Measurements from ENCODE around the gene GRM4. TPM values are rescaled to one million over a fixed set of nuclear protein-coding genes. Genes with fewer than 3 reads are reported as not detected.
A peak's percentile ranks its signal among the peaks of the same experiment; 100 is the strongest.

The GRM4 gene
- total RNA-seq, 1 donor from 2014 or later = not detected

DNA sequence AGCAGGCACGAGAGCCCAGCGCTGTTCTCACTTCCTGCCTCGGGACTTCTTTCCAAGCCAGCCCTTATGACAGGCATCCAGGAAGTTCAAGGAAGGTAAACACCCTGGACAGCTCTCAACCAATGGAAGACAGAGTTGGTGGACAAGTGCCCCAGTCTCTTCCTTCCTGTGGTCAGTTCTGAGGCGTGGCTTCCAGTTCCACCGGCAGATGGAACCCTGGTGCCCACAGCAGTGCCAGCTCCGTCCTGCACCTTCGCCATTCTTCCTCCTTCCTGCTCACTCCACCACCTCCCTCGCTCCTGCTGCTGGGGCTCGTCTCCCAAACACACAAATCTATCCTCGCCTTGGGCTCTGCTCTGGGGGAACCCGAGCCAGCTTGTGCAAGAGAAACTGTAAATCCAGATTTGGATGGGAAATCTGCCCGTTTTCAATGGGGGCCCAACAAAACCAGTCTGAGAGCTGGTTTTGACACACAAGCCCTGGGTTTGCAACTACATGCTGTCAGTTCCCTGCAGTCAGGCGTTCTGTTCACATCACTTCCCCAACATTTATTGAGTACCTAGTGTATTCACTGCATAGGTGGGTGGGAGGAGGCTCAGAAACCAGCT, 162.7 kb downstream of the GRM4 start:
- DNase-seq (ENCODE audit: low read depth in 2 of 2) = peak; percentile 9 to 68

DNA sequence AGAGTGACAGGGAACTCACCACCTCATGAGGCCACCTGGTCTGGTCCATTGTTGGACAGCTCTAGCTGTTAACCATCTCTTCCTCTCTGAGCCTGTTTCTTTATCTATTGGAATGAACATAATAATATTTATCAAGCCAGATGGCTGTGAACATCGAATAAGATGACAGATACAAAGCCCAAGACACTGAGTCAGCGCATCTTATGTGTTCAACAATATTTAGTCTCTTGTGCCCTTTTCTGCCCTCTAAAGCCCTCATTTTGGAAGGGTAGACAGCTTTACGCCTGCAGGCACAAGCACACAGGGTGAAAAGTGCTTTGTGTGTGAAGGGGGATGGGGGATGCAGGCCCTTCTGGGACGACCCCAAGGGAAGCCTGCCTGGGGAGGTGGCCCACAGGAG, 164.0 kb downstream of the GRM4 start:
- DNase-seq (ENCODE audit: low read depth in 2 of 2) = no peak

DNA sequence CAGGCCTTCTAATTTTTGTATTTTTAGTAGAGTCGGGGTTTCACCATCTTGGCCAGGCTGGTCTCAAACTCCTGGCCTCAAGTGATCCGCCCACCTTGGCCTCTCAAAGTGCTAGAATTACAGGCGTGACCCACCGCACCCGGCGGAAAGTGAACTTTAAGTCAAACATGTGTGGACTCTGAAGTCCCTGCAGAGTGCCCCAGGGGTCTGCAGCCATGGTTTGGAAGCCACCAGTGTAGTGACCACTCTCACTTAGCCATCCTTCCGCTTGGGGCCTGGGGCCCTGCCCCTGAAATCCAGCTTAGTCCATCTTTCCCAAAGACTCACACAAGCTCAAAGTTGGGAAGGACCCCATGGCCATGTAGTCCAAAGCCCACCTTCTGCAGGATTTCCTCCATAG, 164.5 kb downstream of the GRM4 start:
- DNase-seq (ENCODE audit: low read depth in 2 of 2) = no peak

DNA sequence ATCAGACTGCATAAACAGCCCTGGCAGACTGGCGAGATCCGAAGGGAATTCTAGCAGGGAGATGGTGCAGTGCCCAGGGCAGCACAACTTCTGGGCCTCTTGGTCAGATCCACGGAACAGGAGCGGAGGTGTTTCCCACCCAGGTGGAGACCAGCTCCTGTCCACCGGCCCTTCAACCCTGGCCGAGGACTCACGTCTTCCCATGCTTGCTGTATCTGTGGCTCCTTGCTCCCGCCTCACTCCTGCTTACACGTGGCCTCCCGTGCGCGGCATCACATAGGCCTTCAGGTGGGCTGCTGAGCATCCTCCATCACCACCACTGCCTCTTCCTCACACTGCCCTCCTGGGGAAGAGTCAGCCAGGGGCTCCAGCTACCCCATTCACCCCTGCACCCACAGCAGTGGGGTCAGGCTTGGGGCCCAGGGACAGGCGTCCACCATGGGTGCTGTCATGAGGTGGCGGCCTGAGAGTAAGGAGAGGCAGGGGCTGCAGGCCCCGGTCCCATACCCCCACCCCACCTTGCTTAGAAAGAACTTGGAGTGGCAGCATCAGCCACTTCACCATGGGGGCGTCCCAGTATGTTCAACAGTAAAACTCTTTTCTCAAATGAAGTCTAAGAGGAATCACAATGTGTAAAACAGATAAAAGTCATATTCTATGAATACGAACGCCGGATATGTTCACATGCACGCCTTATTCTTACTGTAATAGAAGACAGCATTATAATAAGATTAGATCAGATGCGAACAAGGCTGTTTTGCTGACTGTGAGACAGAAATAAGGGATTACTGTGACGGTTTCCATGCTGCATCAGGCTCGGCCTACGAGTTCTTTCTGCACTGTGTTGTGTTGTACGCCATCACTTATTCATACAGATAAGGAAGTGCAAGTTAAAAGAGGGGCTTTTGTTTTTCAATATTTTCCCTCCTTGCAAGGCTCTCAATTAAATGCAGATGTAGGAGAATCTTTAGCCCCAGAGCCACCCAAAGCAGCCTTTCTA, 165.4 kb downstream of the GRM4 start:
- DNase-seq (ENCODE audit: low read depth in 2 of 2) = no peak

DNA sequence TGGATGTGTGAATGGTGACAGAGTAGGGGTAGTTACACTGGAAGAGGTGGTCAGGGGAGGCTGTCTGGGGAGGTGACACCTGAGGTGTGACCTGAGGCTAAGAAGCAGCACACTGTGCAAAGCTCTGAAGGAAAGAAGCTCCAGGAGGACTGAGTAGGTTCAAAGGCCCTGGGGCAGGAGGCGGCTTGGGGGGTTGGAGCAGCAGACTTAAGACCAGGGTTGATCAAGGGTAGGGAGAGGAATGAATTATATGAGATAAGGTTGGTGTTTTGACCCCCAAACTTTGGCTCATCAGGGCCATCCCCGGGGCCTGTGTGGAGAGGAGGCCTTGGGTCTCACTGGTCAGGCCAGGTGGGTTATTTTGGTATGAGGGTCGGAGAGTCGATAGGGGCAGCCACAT, 166.1 kb downstream of the GRM4 start:
- DNase-seq (ENCODE audit: low read depth in 2 of 2) = no peak

DNA sequence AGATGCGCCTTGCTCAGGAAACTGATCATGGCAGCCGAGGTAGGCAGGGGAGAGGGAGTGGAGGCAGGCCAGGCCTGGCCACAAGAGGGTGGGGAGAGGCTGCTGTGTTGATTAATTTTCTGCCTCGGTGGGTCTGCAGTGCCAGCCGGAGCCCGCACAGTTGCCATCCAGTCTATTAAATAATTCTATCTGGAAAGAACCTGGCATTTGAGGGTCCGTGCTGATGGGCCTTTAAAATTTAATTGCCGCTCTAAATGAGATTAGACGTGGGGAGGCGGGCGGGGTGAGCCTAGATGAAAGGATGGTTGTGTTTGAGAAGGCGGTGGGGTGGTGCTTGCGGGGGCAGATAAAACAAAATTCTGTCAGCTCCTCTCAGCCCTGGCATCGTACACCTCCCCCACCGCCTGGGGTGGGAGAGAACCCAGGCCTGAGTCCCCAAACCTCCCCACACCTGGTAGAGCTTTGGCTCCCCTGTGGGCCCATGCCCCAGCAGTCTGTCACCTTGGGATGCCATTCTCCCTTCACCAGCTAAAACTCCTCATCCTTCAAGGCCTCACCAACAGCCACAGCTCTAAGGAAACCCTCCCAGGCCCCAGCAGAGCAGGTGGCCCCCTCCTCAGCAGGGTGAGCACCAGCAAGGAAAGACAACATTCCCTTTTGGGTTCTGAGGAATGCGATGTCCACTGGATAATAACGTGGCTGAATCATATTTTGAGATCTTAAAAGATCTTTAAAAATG, 167.3 kb downstream of the GRM4 start:
- DNase-seq (ENCODE audit: low read depth in 2 of 2) = no peak

DNA sequence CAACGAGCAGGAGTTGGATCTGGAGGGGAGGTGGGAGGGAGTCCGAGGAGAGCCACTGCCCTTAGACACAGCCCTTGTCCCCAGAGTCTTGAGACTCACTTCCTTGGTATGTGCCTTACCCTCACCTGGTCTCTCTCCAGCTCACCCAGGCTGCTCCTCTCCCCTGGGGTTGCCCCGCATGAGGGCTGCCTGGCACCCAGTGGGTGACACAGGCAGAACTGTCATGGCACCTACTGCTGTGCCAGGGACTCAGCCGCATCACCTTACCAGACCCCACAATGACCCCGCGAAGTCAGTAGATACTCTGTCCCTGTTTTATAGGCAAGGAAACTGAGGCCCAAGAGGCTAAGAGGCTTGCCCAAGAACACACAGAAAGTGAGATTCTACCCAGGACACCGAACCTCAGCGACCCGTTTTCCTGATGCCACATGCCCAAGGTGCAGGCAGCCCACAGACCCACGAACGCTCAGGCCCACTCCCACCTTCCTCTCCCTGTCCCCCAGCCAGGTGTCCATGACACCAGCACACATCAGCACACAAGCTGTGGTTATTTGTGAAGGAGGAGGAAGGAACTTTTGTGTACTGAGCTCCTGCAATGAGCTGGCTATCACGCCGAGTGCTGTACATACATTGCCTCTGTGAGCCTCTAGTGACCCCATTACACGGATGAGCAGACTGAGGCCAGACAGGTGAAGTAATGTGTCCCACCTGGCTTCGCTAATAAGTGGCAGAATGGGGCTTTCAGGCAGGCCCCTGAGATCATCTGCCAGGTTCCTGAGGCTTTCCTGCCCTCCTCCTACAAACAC, 168.1 kb downstream of the GRM4 start:
- DNase-seq (ENCODE audit: low read depth in 2 of 2) = no peak

DNA sequence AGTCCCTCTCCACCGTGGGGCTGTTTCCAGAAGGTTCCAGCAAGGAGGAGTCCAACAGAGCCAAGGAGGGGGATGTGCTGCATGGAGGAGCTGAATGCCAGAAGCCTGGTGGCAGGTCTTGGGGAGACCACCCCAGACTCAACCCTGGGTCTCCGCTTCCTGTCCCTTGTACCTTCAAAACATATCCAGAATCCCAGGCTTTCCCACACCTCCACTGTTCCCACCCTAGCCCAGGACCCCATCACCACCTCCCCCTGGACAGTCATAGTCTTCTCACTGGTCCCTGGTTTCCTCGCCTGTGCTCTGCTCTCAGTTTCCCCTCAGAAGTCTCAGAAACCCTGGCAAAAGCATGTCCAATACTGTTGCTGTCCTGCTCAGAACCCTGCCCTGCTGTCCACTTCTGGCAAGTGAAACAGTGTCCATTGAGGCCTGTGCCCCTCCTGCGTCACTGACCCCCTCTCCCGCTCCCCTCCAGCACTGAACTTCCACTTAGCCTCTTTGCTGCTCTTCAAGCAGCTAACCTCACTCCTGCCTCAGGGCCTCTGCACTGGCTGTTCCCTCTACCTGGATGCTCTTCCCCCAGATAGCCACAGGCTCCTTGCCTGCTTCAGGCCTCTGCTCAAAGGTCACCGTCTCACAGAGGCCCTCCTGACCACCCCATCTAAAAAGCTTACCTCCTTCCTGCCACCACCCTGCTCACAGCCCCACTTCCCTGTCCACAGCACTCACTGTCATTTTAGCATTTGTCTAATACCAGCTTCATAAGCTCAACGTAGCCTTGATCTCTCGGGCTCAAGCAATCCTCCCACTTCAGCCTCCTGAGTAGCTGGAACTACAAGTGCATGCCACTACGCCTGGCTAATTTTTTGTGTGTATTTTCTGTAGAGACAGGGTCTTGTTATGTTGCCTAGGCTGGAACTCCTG, 169.2 kb downstream of the GRM4 start:
- no peak for DNase-seq (ENCODE audit: low read depth in 2 of 2)

DNA sequence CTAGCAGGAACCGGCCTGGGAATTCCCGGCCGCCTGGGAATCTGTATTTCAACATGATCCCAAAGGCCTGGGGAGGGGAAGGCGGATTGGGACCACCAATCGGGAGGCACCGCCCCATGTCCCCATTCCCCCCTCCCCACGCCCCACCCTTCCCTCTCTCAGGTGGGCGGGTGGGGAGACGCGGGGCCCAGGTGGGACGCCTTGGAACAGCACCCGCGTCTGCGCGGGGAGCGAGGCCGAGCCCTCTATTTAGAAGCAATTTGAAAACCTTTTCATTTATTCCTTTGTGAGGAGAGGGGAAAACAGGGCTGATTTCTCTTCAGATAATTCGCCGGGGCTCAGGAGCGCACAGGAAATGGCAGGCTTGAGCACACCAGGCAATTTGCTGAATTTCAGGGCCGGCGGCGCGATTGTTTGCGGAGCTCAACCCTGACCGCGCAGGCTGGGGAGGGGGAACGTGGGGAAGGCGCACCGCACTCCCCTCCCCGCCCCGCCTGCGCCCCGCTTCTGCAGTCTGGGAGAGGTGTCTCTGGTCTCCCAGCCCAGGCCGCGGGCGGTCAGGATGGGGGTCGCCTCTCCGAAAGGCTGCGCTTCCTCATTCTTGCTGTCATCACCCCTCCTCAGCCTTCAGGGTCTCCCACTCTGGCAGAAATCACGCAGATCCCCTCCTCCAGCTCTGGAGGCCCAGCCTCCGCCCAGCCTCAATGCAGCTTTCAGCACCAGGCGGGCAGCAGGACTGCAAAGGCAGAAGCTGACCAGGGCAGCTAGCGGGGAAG, 170.0 kb downstream of the GRM4 start:
- no peak for DNase-seq (ENCODE audit: low read depth in 2 of 2)

DNA sequence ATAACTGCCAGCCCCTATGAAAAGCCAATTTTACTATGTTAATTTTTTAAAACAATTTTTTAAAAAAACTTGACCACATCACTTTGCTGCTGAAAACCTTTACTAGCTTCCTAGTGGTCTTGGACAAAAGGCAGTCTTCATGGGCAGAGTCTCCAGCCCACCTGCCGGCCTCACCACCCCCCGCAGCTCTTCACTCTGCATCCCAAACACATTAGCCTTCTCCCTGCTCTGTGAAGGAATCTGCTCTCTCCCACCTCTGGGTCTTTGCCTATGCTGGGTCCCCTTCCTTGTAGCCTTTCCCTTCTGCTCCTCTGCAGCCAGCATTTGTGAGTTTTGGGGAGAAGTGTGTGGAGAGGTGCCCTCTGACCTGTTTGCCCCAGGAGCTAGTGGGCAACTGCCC, 171.4 kb downstream of the GRM4 start:
- no peak for DNase-seq (ENCODE audit: low read depth in 2 of 2)

DNA sequence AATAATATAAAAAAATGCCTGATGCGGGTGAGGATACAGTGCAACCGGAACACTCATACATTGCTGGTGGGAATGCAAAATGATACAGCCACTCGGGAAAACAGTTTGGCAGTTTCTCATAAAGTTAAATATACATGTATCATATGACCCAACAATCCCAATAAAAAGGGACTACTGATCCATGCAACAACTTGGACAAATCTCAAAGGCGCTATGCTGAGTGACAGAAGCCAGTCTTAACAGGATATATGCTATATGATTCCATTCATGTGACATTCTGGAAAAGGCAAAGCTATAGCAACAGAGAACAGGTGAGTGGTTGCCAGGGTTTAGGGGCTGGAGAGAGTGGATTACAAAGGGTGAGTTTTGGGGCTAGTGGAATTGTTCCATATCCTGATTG, 171.9 kb downstream of the GRM4 start:
- no peak for DNase-seq (ENCODE audit: low read depth in 2 of 2)

DNA sequence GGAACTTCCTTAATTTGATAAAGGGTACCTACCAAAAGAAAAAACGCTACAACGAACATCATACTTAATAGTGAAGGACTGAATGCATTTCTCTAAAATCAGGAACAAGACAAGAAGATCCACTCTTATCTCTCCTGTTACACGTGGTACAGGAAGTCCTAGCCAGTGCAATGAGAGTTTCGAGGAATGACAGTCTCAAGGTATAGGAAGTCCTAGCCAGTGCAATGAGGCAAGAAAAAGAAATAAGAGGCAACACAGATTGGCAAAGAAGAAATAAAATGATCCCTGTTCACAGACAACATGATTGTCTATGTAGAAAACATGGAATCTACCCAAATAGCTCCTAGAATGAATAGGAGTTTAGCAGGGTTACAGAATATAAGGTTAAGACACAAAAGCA, 174.3 kb downstream of the GRM4 start:
- no peak for DNase-seq (ENCODE audit: low read depth in 2 of 2)

Other genes with a start within 250 kb of the GRM4 start
- gene HMGA1, start 90.8 kb upstream of the GRM4 start, total RNA-seq = 16.3 and 105 TPM in 2 replicates
- gene SMIM29, start 102.9 kb upstream of the GRM4 start, total RNA-seq = 16.1 and 22.6 TPM in 2 replicates
- 17.1 and 19.4 TPM in 2 replicates for gene NUDT3, start 246.6 kb upstream of the GRM4 start, total RNA-seq